T47D (cell line): Measurements from ENCODE around the gene PRRC2B.
"Not testable (repeated sequence)": the region's sequence is repeated elsewhere in the genome, so short reads cannot be mapped to it uniquely, and the experiment has no call there.

Source experiments
- DNase-seq, 2 experiments: peaks; one replicate each; pipeline versions ENCODE4 v3.0.0 to v3.0.0-alpha.2; 2011 to 2012; ENCODE audit warnings: low read depth in 1 of 2, low spot score in 1 of 2
- JUND ChIP-seq: IDR thresholded peaks from 2 replicates; pipeline ENCODE4 v1.6.1; 2012; ENCODE audit warnings: low read depth
- in situ Hi-C: cut with HindIII; loops from 2 replicates; pipeline ENCODE4 v1.10.0; 2016; ENCODE audit warnings: low sequenced_read_pairs, low pct_unique_long_range_greater_than_20kb

PRRC2B gene

GRCh38 chr9:131366761-131367401 lies 27.0 kb upstream of the PRRC2B start:
- no peak for TF ChIP-seq JUND
- DNase-seq: peak in 1 of 2 experiments; percentile 60
- in situ Hi-C loops: no loop called here

- DNase-seq: no peak
- in situ Hi-C loops: no loop called here
- no peak for TF ChIP-seq JUND
These were observed 26.4 kb upstream of the PRRC2B start for GRCh38 chr9:131367450-131367849.

- DNase-seq: no peak
- in situ Hi-C loops: no loop called here
These were observed 23.2 kb upstream of the PRRC2B start for GRCh38 chr9:131370638-131371037.

GRCh38 chr9:131372599-131372973 lies 21.3 kb upstream of the PRRC2B start:
- DNase-seq, in situ Hi-C loops: not testable (repeated sequence)

More at GRCh38 chr9:131370638-131371037, 23.2 kb upstream of the PRRC2B start:
- TF ChIP-seq JUND: no peak

- DNase-seq, in situ Hi-C loops: not testable (repeated sequence)
These were observed 19.2 kb upstream of the PRRC2B start for GRCh38 chr9:131374638-131375037.

GRCh38 chr9:131379056-131379455 lies 14.8 kb upstream of the PRRC2B start:
- no peak for DNase-seq
- no peak for TF ChIP-seq JUND
- in situ Hi-C loops: no loop called here

- TF ChIP-seq JUND: no peak
- in situ Hi-C loops: no loop called here
- peak; percentile 69 to 95 for DNase-seq
These were observed 10.8 kb upstream of the PRRC2B start for GRCh38 chr9:131382850-131383729.

GRCh38 chr9:131385296-131385695 lies 8.6 kb upstream of the PRRC2B start:
- in situ Hi-C loops: no loop called here
- no peak for TF ChIP-seq JUND
- DNase-seq: peak in 1 of 2 experiments; percentile 74

- in situ Hi-C loops: no loop called here
- peak in 1 of 2 experiments; percentile 74 for DNase-seq
- TF ChIP-seq JUND: no peak
These were observed 7.6 kb upstream of the PRRC2B start for GRCh38 chr9:131386281-131386680.

- in situ Hi-C loops: no loop called here
- no peak for TF ChIP-seq JUND
- no peak for DNase-seq
These were observed 6.5 kb upstream of the PRRC2B start for GRCh38 chr9:131387394-131387793.

- DNase-seq: no peak
- TF ChIP-seq JUND: no peak
- in situ Hi-C loops: no loop called here
These were observed 2.9 kb upstream of the PRRC2B start for GRCh38 chr9:131391020-131391419.

- in situ Hi-C loops: no loop called here
- no peak for TF ChIP-seq JUND
- DNase-seq: no peak
These were observed 2.4 kb upstream of the PRRC2B start for GRCh38 chr9:131391504-131391903.

GRCh38 chr9:131394464-131395156 lies 724 bp downstream of the PRRC2B start:
- in situ Hi-C loops: no loop called here
- DNase-seq: no peak
- TF ChIP-seq JUND: no peak
